Measurements from ENCODE around the gene EPOP. TPM values are rescaled to one million over a fixed set of nuclear protein-coding genes. Genes with fewer than 3 reads are reported as not detected.

EPOP gene
- total and polyA plus RNA-seq, 2 of the 13 experiments (the other 11 are each of a cell fraction or from before 2014, with no cell fraction given) = 14.7 to 37.8 TPM

DNA sequence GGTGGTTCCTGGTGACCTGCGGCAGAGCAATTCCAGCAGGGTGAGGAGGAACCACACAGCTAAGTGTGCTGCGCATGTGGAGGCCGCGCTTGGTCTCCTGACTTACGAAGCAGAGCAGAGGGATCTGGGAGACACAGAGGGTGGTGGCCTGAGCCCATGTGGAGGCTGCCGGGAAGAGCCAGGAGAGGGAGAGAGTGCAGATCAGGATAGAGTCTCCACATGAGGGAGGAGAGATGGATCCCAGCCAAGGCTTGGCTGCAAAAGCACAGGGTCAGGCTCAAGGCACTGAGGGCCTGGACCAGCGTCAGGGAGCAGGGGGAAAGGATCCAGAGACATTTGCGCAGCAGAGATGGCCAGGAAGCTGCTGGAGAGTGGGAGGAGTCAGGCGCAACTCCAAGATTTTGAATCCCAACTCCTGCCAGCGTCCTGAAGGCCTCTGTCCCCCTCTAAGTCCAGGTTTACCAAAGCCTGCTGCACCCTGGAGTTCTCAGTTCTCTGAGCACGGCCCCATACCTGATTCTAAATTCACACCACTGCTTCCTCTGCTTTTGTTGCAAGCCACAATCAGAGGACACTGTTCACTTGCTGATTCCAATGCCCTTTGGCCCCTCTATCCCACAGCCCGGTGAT, 19.1 kb upstream of the EPOP start (continued):
- no peak for TF ChIP-seq ZKSCAN5 (CRISPR knock-in tag; IDR thresholded peaks at IDR 0.05)
- TF ChIP-seq NONO (IDR thresholded peaks at IDR 0.05) = no peak
- no peak for TF ChIP-seq NONO (CRISPR knock-in tag; conservative IDR thresholded peaks at IDR 0.05)
- no peak for TF ChIP-seq TOPORS (CRISPR knock-in tag; IDR thresholded peaks at IDR 0.05)
- peak; percentile 62; the same call in 1 of the 2 replicates for TF ChIP-seq ZNF350 (CRISPR knock-in tag; IDR thresholded peaks at IDR 0.05; ENCODE audit: borderline replicate concordance, low read depth)
- no peak for TF ChIP-seq ZNF569 (CRISPR knock-in tag; IDR thresholded peaks at IDR 0.05; ENCODE audit: borderline replicate concordance)
- TF ChIP-seq SRF (IDR thresholded peaks at IDR 0.05; ENCODE audit: low read depth, low read length) = no peak
- no peak for TF ChIP-seq HNRNPH1 (optimal IDR thresholded peaks at IDR 0.05; ENCODE audit: low read depth, low read length)
- TF ChIP-seq, protein P1, sequence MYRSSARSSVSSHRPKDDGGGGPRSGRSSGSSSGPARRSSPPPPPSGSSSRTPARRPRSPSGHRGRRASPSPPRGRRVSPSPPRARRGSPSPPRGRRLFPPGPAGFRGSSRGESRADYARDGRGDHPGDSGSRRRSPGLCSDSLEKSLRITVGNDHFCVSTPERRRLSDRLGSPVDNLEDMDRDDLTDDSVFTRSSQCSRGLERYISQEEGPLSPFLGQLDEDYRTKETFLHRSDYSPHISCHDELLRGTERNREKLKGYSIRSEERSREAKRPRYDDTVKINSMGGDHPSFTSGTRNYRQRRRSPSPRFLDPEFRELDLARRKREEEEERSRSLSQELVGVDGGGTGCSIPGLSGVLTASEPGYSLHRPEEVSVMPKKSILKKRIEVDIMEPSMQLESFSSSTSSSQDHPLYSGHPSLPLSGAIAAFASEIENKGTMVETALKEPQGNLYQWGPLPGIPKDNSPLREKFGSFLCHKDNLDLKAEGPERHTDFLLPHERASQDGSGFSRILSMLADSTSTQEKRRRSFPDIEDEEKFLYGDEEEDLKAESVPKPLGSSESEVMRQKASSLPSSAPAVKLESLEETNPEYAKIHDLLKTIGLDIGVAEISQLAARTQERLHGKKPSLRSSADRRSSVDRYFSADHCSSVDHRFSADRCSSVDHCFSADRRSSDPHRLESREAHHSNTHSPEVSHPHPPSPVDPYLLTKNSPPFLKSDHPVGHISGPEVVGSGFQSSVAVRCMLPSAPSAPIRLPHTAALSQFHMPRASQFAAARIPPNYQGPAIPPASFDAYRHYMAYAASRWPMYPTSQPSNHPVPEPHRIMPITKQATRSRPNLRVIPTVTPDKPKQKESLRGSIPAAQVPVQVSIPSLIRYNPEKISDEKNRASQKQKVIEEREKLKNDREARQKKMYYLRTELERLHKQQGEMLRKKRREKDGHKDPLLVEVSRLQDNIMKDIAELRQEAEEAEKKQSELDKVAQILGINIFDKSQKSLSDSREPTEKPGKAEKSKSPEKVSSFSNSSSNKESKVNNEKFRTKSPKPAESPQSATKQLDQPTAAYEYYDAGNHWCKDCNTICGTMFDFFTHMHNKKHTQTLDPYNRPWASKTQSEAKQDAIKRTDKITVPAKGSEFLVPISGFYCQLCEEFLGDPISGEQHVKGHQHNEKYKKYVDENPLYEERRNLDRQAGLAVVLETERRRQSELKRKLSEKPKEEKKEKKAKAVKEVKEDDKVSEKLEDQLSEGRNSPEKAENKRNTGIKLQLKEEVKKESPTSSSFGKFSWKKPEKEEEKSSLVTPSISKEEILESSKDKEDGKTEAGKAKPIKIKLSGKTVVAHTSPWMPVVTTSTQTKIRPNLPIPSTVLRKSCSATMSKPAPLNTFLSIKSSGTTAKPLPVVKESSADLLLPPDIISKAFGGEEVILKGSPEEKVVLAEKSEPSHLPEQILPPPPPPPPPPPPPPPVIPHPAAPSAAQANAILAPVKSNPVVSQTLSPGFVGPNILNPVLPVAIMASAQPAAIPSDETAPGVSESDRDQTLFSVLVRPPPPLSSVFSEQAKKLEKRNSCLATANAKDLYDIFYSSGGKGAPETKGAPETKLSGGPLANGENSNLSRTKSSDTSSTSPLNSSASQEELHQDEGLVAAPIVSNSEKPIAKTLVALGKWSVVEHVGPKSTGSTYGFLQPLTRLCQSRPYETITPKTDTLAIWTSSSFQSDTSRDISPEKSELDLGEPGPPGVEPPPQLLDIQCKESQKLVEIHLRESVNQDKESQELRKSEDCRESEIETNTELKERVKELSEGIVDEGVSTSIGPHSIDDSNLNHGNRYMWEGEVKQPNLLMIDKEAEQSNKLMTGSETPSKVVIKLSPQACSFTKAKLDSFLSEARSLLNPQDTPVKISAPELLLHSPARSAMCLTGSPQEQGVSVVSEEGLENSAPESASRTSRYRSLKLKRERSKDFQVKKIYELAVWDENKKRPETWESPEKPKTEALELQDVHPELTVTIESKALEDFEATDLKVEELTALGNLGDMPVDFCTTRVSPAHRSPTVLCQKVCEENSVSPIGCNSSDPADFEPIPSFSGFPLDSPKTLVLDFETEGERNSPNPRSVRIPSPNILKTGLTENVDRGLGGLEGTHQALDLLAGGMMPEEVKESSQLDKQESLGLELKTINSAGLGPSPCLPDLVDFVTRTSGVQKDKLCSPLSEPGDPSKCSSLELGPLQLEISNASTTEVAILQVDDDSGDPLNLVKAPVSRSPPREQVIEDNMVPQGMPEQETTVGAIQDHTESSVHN (CRISPR knock-in tag; IDR thresholded peaks at IDR 0.05) = no peak
- TF ChIP-seq MAF1 (CRISPR knock-in tag; IDR thresholded peaks at IDR 0.05; ENCODE audit: borderline replicate concordance) = no peak
- no peak for TF ChIP-seq ZNF225 (CRISPR knock-in tag; IDR thresholded peaks at IDR 0.05)
- TF ChIP-seq, protein P2, sequence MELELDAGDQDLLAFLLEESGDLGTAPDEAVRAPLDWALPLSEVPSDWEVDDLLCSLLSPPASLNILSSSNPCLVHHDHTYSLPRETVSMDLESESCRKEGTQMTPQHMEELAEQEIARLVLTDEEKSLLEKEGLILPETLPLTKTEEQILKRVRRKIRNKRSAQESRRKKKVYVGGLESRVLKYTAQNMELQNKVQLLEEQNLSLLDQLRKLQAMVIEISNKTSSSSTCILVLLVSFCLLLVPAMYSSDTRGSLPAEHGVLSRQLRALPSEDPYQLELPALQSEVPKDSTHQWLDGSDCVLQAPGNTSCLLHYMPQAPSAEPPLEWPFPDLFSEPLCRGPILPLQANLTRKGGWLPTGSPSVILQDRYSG (CRISPR knock-in tag; IDR thresholded peaks at IDR 0.05) = no peak
- TF ChIP-seq U2AF2 (IDR thresholded peaks at IDR 0.05; ENCODE audit: low read depth, low read length) = no peak
- TF ChIP-seq NFYC (CRISPR knock-in tag; IDR thresholded peaks at IDR 0.05) = no peak
- TF ChIP-seq ZNF496 (CRISPR knock-in tag; IDR thresholded peaks at IDR 0.05; ENCODE audit: insufficient replicate concordance) = no peak
- no peak for TF ChIP-seq ZSCAN20 (CRISPR knock-in tag; IDR thresholded peaks at IDR 0.05; ENCODE audit: borderline replicate concordance)
- no peak for TF ChIP-seq FLYWCH1 (CRISPR knock-in tag; IDR thresholded peaks at IDR 0.05)
- TF ChIP-seq ARID2 (CRISPR knock-in tag; IDR thresholded peaks at IDR 0.05; ENCODE audit: borderline replicate concordance) = peak; percentile 36; the same call in 1 of the 2 replicates
- TF ChIP-seq, protein P3, sequence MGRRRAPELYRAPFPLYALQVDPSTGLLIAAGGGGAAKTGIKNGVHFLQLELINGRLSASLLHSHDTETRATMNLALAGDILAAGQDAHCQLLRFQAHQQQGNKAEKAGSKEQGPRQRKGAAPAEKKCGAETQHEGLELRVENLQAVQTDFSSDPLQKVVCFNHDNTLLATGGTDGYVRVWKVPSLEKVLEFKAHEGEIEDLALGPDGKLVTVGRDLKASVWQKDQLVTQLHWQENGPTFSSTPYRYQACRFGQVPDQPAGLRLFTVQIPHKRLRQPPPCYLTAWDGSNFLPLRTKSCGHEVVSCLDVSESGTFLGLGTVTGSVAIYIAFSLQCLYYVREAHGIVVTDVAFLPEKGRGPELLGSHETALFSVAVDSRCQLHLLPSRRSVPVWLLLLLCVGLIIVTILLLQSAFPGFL (CRISPR knock-in tag; IDR thresholded peaks at IDR 0.05) = no peak
- TF ChIP-seq ZFAT (CRISPR knock-in tag; conservative IDR thresholded peaks at IDR 0.05) = no peak
